HCT116 (cell line): ENCODE measurements around the gene WDR45B. TPM values are rescaled to one million over a fixed set of nuclear protein-coding genes. Genes with fewer than 3 reads are reported as not detected.

Experiments
- ATAC-seq: fragments of 200-7000 bp; cut with Tn5 transposase; 2 replicates; pipeline ENCODE4 v1.9.1; 2020; ENCODE audit warnings: mild to moderate bottlenecking, moderate library complexity
- BruUV-seq: library from RNA; stranded (reverse); fragments of 400-500 nt; replicated peaks from 2 replicates; lab custom pipeline; 2021; lab: Mats Ljungman, UMichigan
- CTCF ChIA-PET: fragments of 300-600 bp; sonication (Branson Sonifier 250); formaldehyde crosslinking; loops from one replicate; lab custom pipeline; 2021; ENCODE audit warnings: antibody characterized with exemption; lab: Charles Lee
- POLR2A ChIA-PET: fragments of 300-600, 350-600 bp; sonication (Branson Sonifier 250); formaldehyde crosslinking; loops from one replicate; lab custom pipeline; 2021; ENCODE audit warnings: antibody characterized with exemption; lab: Charles Lee
- RAD21 ChIA-PET, 2 experiments: fragments of 300-600 bp; sonication (Branson Sonifier 250); formaldehyde crosslinking; loops; one replicate each; lab custom pipeline; 2023; ENCODE audit warnings: low total read pairs in 2 of 2; ENCODE audit not compliant: uncharacterized antibody in 2 of 2, unreplicated experiment in 2 of 2, low non-redundant PET in 1 of 2; lab: Charles Lee
- DNase-seq: peaks from one replicate; pipeline ENCODE4 v3.0.0-alpha.2; 2010; ENCODE audit warnings: low read depth, low spot score
- H2AFZ ChIP-seq: fragments of 200-600 bp; shearing (Covaris generic), sonication (generic); 2 replicates; pipeline ENCODE4 v1.6.1; 2017; ENCODE audit warnings: low read depth, mixed run types, mixed read lengths, antibody characterized with exemption, low read length; ENCODE audit not compliant: poor library complexity, severe bottlenecking
- H3K27ac ChIP-seq: 2 replicates; pipeline ENCODE4 v1.5.1; 2012; ENCODE audit warnings: low read depth, low read length
- H3K27me3 ChIP-seq: fragments of 200-600 bp; sonication (generic); 2 replicates; pipeline ENCODE4 v1.6.1; 2016; ENCODE audit warnings: mixed run types, low read length, mixed read lengths; ENCODE audit not compliant: insufficient read depth
- H3K36me3 ChIP-seq, 2 experiments: fragments of 200-500 bp in 1 of 2; fragments of 200-600 bp in 1 of 2; sonication (Bioruptor generic) in 1 of 2; sonication (generic) in 1 of 2; 2 replicates each; pipeline versions ENCODE4 v1.5.1 to v1.6.1; 2014 to 2016; ENCODE audit warnings: low read length in 2 of 2, inconsistent platforms in 1 of 2, mixed read lengths in 1 of 2, mixed run types in 1 of 2; ENCODE audit not compliant: insufficient read depth in 2 of 2, control insufficient read depth in 1 of 2
- H3K4me1 ChIP-seq, 2 experiments: fragments of 200-600 bp in 1 of 2; sonication (generic) in 1 of 2; 2 replicates each; pipeline versions ENCODE4 v1.5.1 to v1.6.1; 2012 to 2017; ENCODE audit warnings: low read length in 2 of 2, inconsistent platforms in 1 of 2, mild to moderate bottlenecking in 1 of 2, mixed read lengths in 1 of 2, mixed run types in 1 of 2, moderate library complexity in 1 of 2; ENCODE audit not compliant: insufficient read depth in 2 of 2, control insufficient read depth in 1 of 2
- H3K4me2 ChIP-seq: fragments of 200-600 bp; sonication (generic); 2 replicates; pipeline ENCODE4 v1.6.1; 2017; ENCODE audit warnings: mixed run types, low read length, mixed read lengths
- H3K4me3 ChIP-seq, 2 experiments: fragments of 200-600 bp in 1 of 2; sonication (generic) in 1 of 2; replicated peaks in 1 of 2; 2 replicates each; pipeline ENCODE4 v1.5.1; 2011 to 2016; ENCODE audit warnings: low read length in 2 of 2, control low read depth in 1 of 2, low read depth in 1 of 2, mild to moderate bottlenecking in 1 of 2, mixed read lengths in 1 of 2, mixed run types in 1 of 2
- H3K79me2 ChIP-seq: fragments of 200-600 bp; sonication (generic); 2 replicates; pipeline ENCODE4 v1.6.1; 2017; ENCODE audit warnings: mild to moderate bottlenecking, mixed run types, low read length, moderate library complexity, mixed read lengths; ENCODE audit not compliant: insufficient read depth
- H3K9ac ChIP-seq: fragments of 200-600 bp; sonication (generic); 2 replicates; pipeline ENCODE4 v1.6.1; 2016; ENCODE audit warnings: low read length, mixed read lengths
- H3K9me2 ChIP-seq: fragments of 200-600 bp; sonication (generic), shearing (Covaris generic); 2 replicates; pipeline ENCODE4 v1.6.1; 2017; ENCODE audit warnings: mixed run types, mild to moderate bottlenecking, moderate library complexity; ENCODE audit not compliant: insufficient read depth
- H3K9me3 ChIP-seq, 2 experiments: fragments of 200-500 bp in 1 of 2; fragments of 200-600 bp in 1 of 2; sonication (Bioruptor generic) in 1 of 2; sonication (generic) in 1 of 2; 2 replicates each; pipeline ENCODE4 v1.6.1; 2014 to 2017; ENCODE audit warnings: low read length in 2 of 2, mixed read lengths in 2 of 2, inconsistent platforms in 1 of 2, low read depth in 1 of 2, mild to moderate bottlenecking in 1 of 2, mixed run types in 1 of 2, moderate library complexity in 1 of 2; ENCODE audit not compliant: control insufficient read depth in 1 of 2, insufficient read depth in 1 of 2
- H4K20me1 ChIP-seq: fragments of 200-600 bp; sonication (generic), shearing (Covaris generic); 2 replicates; pipeline ENCODE4 v1.6.1; 2017; ENCODE audit warnings: mixed run types, mild to moderate bottlenecking, moderate library complexity; ENCODE audit not compliant: insufficient read depth
- ATF3 ChIP-seq: IDR thresholded peaks from 2 replicates; pipeline ENCODE4 v1.6.1; 2012
- CBX3 ChIP-seq: IDR thresholded peaks from 2 replicates; pipeline ENCODE4 v1.6.1; 2012; ENCODE audit warnings: low read depth
- CEBPB ChIP-seq: IDR thresholded peaks from 2 replicates; pipeline ENCODE4 v1.6.1; 2012; ENCODE audit warnings: low read depth
- CTCF ChIP-seq, 3 experiments: fragments of 200-600 bp in 1 of 3; sonication (generic) in 1 of 3; IDR thresholded peaks in 2 of 3; conservative IDR thresholded peaks in 1 of 3; 2 replicates each; pipeline ENCODE4 v1.5.1; 2012 to 2017; ENCODE audit warnings: low read depth in 2 of 3, low read length in 2 of 3, antibody characterized with exemption in 1 of 3, borderline replicate concordance in 1 of 3, control low read depth in 1 of 3, mild to moderate bottlenecking in 1 of 3, mixed read lengths in 1 of 3, mixed run types in 1 of 3, moderate library complexity in 1 of 3; ENCODE audit not compliant: insufficient read depth in 1 of 3
- EGR1 ChIP-seq: IDR thresholded peaks from 2 replicates; pipeline ENCODE4 v1.6.1; 2012; ENCODE audit warnings: low read depth
- EZH2 ChIP-seq: fragments of 200-600 bp; sonication (generic); IDR thresholded peaks from 2 replicates; pipeline ENCODE4 v1.6.1; 2017; ENCODE audit warnings: antibody characterized with exemption, mixed run types
- EZH2phosphoT487 ChIP-seq: fragments of 200-600 bp; IDR thresholded peaks from 2 replicates; pipeline ENCODE4 v1.6.1; 2018; ENCODE audit warnings: antibody characterized with exemption, borderline replicate concordance
- FOSL1 ChIP-seq: IDR thresholded peaks from 2 replicates; pipeline ENCODE4 v1.6.1; 2012; ENCODE audit warnings: low read depth
- JUND ChIP-seq: IDR thresholded peaks from 2 replicates; pipeline ENCODE4 v1.6.1; 2012
- MAX ChIP-seq: IDR thresholded peaks from 2 replicates; pipeline ENCODE4 v1.6.1; 2012
- POLR2A ChIP-seq: IDR thresholded peaks from 2 replicates; pipeline ENCODE4 v1.7.0; 2011; ENCODE audit warnings: borderline replicate concordance; ENCODE audit not compliant: insufficient read depth, insufficient read length; ENCODE audit errors: extremely low read depth
- RAD21 ChIP-seq: IDR thresholded peaks from 2 replicates; pipeline ENCODE4 v1.6.1; 2012; ENCODE audit warnings: low read depth, mild to moderate bottlenecking
- REST ChIP-seq: IDR thresholded peaks from 2 replicates; pipeline ENCODE4 v1.6.1; 2012; ENCODE audit warnings: low read depth
- SIN3A ChIP-seq: IDR thresholded peaks from 2 replicates; pipeline ENCODE4 v1.6.1; 2012; ENCODE audit warnings: low read depth
- SRF ChIP-seq: IDR thresholded peaks from 2 replicates; pipeline ENCODE4 v1.6.1; 2012; ENCODE audit warnings: low read depth
- TCF7L2 ChIP-seq: IDR thresholded peaks from 2 replicates; pipeline ENCODE4 v1.7.0; 2011; ENCODE audit warnings: borderline replicate concordance, inconsistent platforms; ENCODE audit not compliant: insufficient read depth, insufficient read length; ENCODE audit errors: extremely low read depth
- YY1 ChIP-seq: IDR thresholded peaks from 2 replicates; pipeline ENCODE4 v1.6.1; 2011; ENCODE audit warnings: low read length, low read depth, moderate library complexity, mild to moderate bottlenecking; ENCODE audit not compliant: insufficient replicate concordance; ENCODE audit errors: extremely low read depth
- ZFX ChIP-seq: fragments of 450-650 bp; IDR thresholded peaks from 2 replicates; pipeline ENCODE4 v1.6.1; 2017
- ZNF274 ChIP-seq: fragments of 200-500 bp; sonication (Bioruptor generic); IDR thresholded peaks from 2 replicates; pipeline ENCODE4 v1.6.1; 2014; ENCODE audit warnings: mild to moderate bottlenecking, low read depth, low read length, inconsistent platforms
- intact Hi-C: fragments of 100-400 bp; cut with micrococcal nuclease; formaldehyde crosslinking; loops from 2 replicates; pipeline ENCODE4 v1.10.0; 2022
- total RNA-seq: library from RNA; stranded (reverse); gene quantifications from one replicate; pipeline ENCODE4 v1.2.1, GENCODE V29; 2021; ENCODE audit not compliant: unreplicated experiment

The WDR45B gene
- total RNA-seq, 1 experiment from 2014 or later = 117 TPM

GRCh38 chr17:82658796-82659452, 10.7 kb upstream of the WDR45B start:
- Histone ChIP-seq H3K9me2 (no peaks in the 10 kb centered on the region), H3K9me3 (peaks cover 0 to 5% of the 10 kb centered on the region in 2 experiments; a peak in 1 of 4 replicates), H3K79me2 (no peaks in the 10 kb centered on the region), H3K27ac (no peak overlapping the region), H3K9ac (no peak overlapping the region), H3K4me1 (no peaks in the 10 kb centered on the region), H3K36me3 (no peaks in the 10 kb centered on the region), H3K27me3 (no peaks in the 10 kb centered on the region), H3K4me3 (no peak overlapping the region), H4K20me1 (no peaks in the 10 kb centered on the region), H3K4me2 (no peak overlapping the region), H2AFZ (no peak overlapping the region)
- no peak for ATAC-seq
- no TSS peak for BruUV-seq
- TF ChIP-seq POLR2A (no peak), SIN3A (no peak), ZNF274 (no peak), MAX (no peak), EZH2phosphoT487 (no peak), CEBPB (no peak), CBX3 (no peak), YY1 (no peak), JUND (no peak), FOSL1 (no peak), RAD21 (no peak), ZFX (no peak), EGR1 (no peak), ATF3 (no peak), CTCF (IDR thresholded peaks at IDR 0.05 in 2 of 3, conservative IDR thresholded peaks at IDR 0.05 in 1 of 3; ENCODE audit: borderline replicate concordance in 1 of 3, insufficient read depth in 1 of 3, low read depth in 2 of 3, low read length in 2 of 3) (no peak), TCF7L2 (no peak), SRF (no peak), REST (no peak), EZH2 (no peak)
- no peak for DNase-seq
- CTCF ChIA-PET = no interaction called here
- intact Hi-C loops = no loop called here
- RAD21 ChIA-PET = no interaction called here
- POLR2A ChIA-PET = no interaction called here
